ENCODE results near the gene EFCAB5. TPM values are rescaled to one million over a fixed set of nuclear protein-coding genes. Genes with fewer than 3 reads are reported as not detected.
"Not testable (repeated sequence)": the region's sequence is repeated elsewhere in the genome, so short reads cannot be mapped to it uniquely, and the experiment has no call there.

The EFCAB5 gene
- total RNA-seq, 4 donors from 2014 or later, result 0.46 to 0.47 TPM; not detected in 2

GRCh38 chr17:30116345-30116660, 174.9 kb downstream of the EFCAB5 start:
- TF ChIP-seq CTCF (IDR thresholded peaks at IDR 0.05), result no peak
- ATAC-seq (ENCODE audit: low FRiP score) (no peak), DNase-seq (ENCODE audit: low spot score) (no peak)

GRCh38 chr17:30116661-30117551, 175.5 kb downstream of the EFCAB5 start, which contains the start of gene NSRP1:
Gene NSRP1, plus strand, starts transcription at chr17:30116816. Its CDS starts 28 bp downstream, at chr17:30116844.
- TF ChIP-seq CTCF (IDR thresholded peaks at IDR 0.05), result no peak
- ATAC-seq (ENCODE audit: low FRiP score) (peak; percentile 96), DNase-seq (ENCODE audit: low spot score) (peak; percentile 90)

- DNase-seq (ENCODE audit: low spot score), result no peak
- no peak for ATAC-seq (ENCODE audit: low FRiP score)
- TF ChIP-seq CTCF (IDR thresholded peaks at IDR 0.05), result no peak
Observed at GRCh38 chr17:30117675-30118081, 176.2 kb downstream of the EFCAB5 start.

GRCh38 chr17:30118635-30119034, 177.2 kb downstream of the EFCAB5 start:
- not testable (repeated sequence) for ATAC-seq (ENCODE audit: low FRiP score); DNase-seq (ENCODE audit: low spot score)

GRCh38 chr17:30124273-30124796, 182.9 kb downstream of the EFCAB5 start:
- no peak for TF ChIP-seq CTCF (IDR thresholded peaks at IDR 0.05)
- ATAC-seq (ENCODE audit: low FRiP score), result no peak
- no peak for DNase-seq (ENCODE audit: low spot score)

- DNase-seq (ENCODE audit: low spot score) (no peak), ATAC-seq (ENCODE audit: low FRiP score) (no peak)
- TF ChIP-seq CTCF (IDR thresholded peaks at IDR 0.05), result no peak
Observed at GRCh38 chr17:30130121-30130520, 188.7 kb downstream of the EFCAB5 start.

GRCh38 chr17:30132615-30133014, 191.2 kb downstream of the EFCAB5 start:
- no peak for ATAC-seq (ENCODE audit: low FRiP score)
- no peak for TF ChIP-seq CTCF (IDR thresholded peaks at IDR 0.05)
- DNase-seq (ENCODE audit: low spot score), result no peak
